ENCODE measurements around the gene TMEM176A.

TMEM176A gene

GRCh38 chr7:150820148-150820547, 19.6 kb downstream of the TMEM176A start:
- CTCF ChIA-PET, result interaction anchor here (0.5 kb wide), 1 partner anchor 24 kb away, joined by 5 read pairs; no protein-coding TSS in a partner anchor
- TF ChIP-seq L3MBTL2 (conservative IDR thresholded peaks at IDR 0.05) (no peak), SP1 (IDR thresholded peaks at IDR 0.05) (no peak), LEF1 (IDR thresholded peaks at IDR 0.05; ENCODE audit: borderline replicate concordance) (no peak), TARDBP (IDR thresholded peaks at IDR 0.05) (no peak), ARNT (IDR thresholded peaks at IDR 0.05) (no peak), SUZ12 (IDR thresholded peaks at IDR 0.05) (no peak), NFRKB (IDR thresholded peaks at IDR 0.05) (no peak), FOXM1 (IDR thresholded peaks at IDR 0.05; ENCODE audit: borderline replicate concordance) (no peak), PKNOX1 (IDR thresholded peaks at IDR 0.05) (no peak)
- no peak for DNase-seq (ENCODE audit: extremely low spot score)
- POLR2A ChIA-PET, result no interaction called here

- POLR2A ChIA-PET, result no interaction called here
Measured at GRCh38 chr7:150820578-150821198, 20.1 kb downstream of the TMEM176A start.

GRCh38 chr7:150823043-150823442, 22.5 kb downstream of the TMEM176A start:
- peak; percentile 3 for DNase-seq (ENCODE audit: extremely low spot score)
- POLR2A ChIA-PET, result no interaction called here
- TF ChIP-seq FOXK2 (IDR thresholded peaks at IDR 0.05) (no peak), SUZ12 (IDR thresholded peaks at IDR 0.05) (no peak), LEF1 (IDR thresholded peaks at IDR 0.05; ENCODE audit: borderline replicate concordance) (no peak), ZNF384 (IDR thresholded peaks at IDR 0.05) (no peak), SP1 (IDR thresholded peaks at IDR 0.05) (no peak), BHLHE40 (IDR thresholded peaks at IDR 0.05; ENCODE audit: borderline replicate concordance) (no peak), TARDBP (IDR thresholded peaks at IDR 0.05) (no peak), NFRKB (IDR thresholded peaks at IDR 0.05) (no peak), ARNT (IDR thresholded peaks at IDR 0.05) (no peak)
- CTCF ChIA-PET, result no interaction called here

More at GRCh38 chr7:150820578-150821198, 20.1 kb downstream of the TMEM176A start:
- DNase-seq (ENCODE audit: extremely low spot score), result no peak
- TF ChIP-seq PKNOX1 (IDR thresholded peaks at IDR 0.05) (no peak), NFRKB (IDR thresholded peaks at IDR 0.05) (no peak)
- CTCF ChIA-PET, result interaction anchor here (0.5 kb wide), 1 partner anchor 23 kb away, joined by 5 read pairs; no protein-coding TSS in a partner anchor

GRCh38 chr7:150823484-150824126, 23.0 kb downstream of the TMEM176A start:
- peak; percentile 13 for DNase-seq (ENCODE audit: extremely low spot score)
- POLR2A ChIA-PET, result no interaction called here
- CTCF ChIA-PET, result interaction anchor here (0.6 kb wide), 1 partner anchor 8 kb away, joined by 7 read pairs; no protein-coding TSS in a partner anchor
- TF ChIP-seq HDGF (IDR thresholded peaks at IDR 0.05; ENCODE audit: borderline replicate concordance) (no peak), FOXK2 (IDR thresholded peaks at IDR 0.05) (no peak), CTBP1 (IDR thresholded peaks at IDR 0.05; ENCODE audit: borderline replicate concordance) (no peak), ELF4 (IDR thresholded peaks at IDR 0.05) (no peak), ZNF384 (IDR thresholded peaks at IDR 0.05) (no peak), SP1 (IDR thresholded peaks at IDR 0.05) (no peak), L3MBTL2 (conservative IDR thresholded peaks at IDR 0.05) (no peak), BHLHE40 (IDR thresholded peaks at IDR 0.05; ENCODE audit: borderline replicate concordance) (no peak), FOXA1 (IDR thresholded peaks at IDR 0.05) (no peak), ARNT (IDR thresholded peaks at IDR 0.05) (no peak), SUZ12 (IDR thresholded peaks at IDR 0.05) (no peak), NFRKB (IDR thresholded peaks at IDR 0.05) (no peak), LEF1 (IDR thresholded peaks at IDR 0.05; ENCODE audit: borderline replicate concordance) (no peak)

GRCh38 chr7:150824379-150825177, 24.0 kb downstream of the TMEM176A start:
- POLR2A ChIA-PET, result no interaction called here
- TF ChIP-seq PKNOX1 (IDR thresholded peaks at IDR 0.05), result peak; percentile 94
- TF ChIP-seq NFRKB (IDR thresholded peaks at IDR 0.05), result no peak
- CTCF ChIA-PET, result interaction anchor here (0.7 kb wide), 1 partner anchor 16 kb away, joined by 3 read pairs; no protein-coding TSS in a partner anchor
- DNase-seq (ENCODE audit: extremely low spot score), result no peak

GRCh38 chr7:150826061-150826849, 25.7 kb downstream of the TMEM176A start:
- TF ChIP-seq ARNT (IDR thresholded peaks at IDR 0.05), result no peak
- no peak for TF ChIP-seq SUZ12 (IDR thresholded peaks at IDR 0.05)
- no peak for TF ChIP-seq LEF1 (IDR thresholded peaks at IDR 0.05; ENCODE audit: borderline replicate concordance)
- no peak for TF ChIP-seq L3MBTL2 (conservative IDR thresholded peaks at IDR 0.05)
- CTCF ChIA-PET, result no interaction called here
- POLR2A ChIA-PET, result no interaction called here
- DNase-seq (ENCODE audit: extremely low spot score), result no peak
